ENCODE measurements around the gene NR2F2.

DNA sequence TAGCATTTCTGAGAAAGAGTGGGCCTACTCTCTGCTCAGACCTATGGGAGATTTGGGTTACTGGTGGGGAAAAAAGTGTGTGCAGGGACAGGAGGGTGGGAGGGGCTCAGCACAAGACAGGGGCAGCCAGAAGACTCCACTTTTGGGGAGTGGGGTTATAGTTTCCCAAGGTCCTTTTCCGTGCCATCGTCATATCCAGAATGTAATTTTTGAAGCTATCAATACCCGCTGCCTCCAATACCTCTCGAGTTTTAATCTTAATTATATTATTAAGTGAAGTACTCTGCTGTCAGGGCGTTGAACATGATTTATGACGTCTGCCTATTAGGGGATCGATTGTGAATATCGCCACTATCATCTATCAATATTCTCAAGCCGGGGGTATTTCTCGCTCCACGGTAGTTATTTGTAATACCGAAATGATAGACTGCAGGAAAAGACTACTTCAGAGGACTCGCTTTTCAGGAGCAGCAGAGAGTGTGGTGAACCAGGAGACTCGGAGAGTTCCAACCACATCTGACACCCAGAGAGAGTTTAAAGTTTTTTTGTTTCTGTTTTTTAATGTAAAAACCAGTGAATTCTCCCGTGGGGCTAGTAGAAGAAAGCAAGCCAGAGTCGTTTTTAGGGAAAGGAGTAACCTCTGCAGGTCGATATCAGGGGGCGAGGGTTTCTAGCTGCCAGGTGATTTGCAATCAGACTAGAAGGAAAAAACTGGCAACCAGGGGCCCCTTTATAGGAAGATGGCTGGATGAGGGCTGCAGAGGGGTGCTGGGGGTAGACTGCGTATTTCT lies 20.6 kb downstream of the NR2F2 start:
- TF ChIP-seq, protein P1, sequence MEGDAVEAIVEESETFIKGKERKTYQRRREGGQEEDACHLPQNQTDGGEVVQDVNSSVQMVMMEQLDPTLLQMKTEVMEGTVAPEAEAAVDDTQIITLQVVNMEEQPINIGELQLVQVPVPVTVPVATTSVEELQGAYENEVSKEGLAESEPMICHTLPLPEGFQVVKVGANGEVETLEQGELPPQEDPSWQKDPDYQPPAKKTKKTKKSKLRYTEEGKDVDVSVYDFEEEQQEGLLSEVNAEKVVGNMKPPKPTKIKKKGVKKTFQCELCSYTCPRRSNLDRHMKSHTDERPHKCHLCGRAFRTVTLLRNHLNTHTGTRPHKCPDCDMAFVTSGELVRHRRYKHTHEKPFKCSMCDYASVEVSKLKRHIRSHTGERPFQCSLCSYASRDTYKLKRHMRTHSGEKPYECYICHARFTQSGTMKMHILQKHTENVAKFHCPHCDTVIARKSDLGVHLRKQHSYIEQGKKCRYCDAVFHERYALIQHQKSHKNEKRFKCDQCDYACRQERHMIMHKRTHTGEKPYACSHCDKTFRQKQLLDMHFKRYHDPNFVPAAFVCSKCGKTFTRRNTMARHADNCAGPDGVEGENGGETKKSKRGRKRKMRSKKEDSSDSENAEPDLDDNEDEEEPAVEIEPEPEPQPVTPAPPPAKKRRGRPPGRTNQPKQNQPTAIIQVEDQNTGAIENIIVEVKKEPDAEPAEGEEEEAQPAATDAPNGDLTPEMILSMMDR (IDR thresholded peaks at IDR 0.05): no peak
- no peak for TF ChIP-seq EZH2 (IDR thresholded peaks at IDR 0.05)
- no peak for TF ChIP-seq EZH2phosphoT487 (IDR thresholded peaks at IDR 0.05)
